ENCODE data around the gene DDX27.

DNA sequence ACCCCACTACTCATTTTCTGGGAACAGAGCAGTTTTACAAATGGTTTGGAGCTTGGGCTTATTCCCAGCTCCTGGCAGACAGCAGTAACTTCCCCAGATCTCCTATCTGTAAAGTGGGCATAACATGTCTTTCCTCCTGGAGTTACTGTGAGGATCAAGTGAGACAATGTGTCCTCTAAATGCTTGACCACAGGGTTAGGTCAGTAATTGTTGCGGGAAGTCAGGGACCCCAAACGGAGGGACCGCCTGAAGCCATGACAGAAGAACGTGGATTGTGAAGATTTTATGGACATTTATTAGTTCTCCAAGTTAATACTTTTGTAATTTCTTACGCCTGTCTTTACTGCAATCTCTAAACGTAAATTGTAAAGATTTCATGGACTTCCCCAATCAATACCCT, 73.9 kb downstream of the DDX27 start:
- no peak for TF ChIP-seq EP300 (IDR thresholded peaks at IDR 0.05)
- TF ChIP-seq, protein P1, sequence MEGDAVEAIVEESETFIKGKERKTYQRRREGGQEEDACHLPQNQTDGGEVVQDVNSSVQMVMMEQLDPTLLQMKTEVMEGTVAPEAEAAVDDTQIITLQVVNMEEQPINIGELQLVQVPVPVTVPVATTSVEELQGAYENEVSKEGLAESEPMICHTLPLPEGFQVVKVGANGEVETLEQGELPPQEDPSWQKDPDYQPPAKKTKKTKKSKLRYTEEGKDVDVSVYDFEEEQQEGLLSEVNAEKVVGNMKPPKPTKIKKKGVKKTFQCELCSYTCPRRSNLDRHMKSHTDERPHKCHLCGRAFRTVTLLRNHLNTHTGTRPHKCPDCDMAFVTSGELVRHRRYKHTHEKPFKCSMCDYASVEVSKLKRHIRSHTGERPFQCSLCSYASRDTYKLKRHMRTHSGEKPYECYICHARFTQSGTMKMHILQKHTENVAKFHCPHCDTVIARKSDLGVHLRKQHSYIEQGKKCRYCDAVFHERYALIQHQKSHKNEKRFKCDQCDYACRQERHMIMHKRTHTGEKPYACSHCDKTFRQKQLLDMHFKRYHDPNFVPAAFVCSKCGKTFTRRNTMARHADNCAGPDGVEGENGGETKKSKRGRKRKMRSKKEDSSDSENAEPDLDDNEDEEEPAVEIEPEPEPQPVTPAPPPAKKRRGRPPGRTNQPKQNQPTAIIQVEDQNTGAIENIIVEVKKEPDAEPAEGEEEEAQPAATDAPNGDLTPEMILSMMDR (IDR thresholded peaks at IDR 0.05), result no peak

Data from gastroesophageal sphincter (tissue), 3 donors.